DMS79 (cell line): ENCODE data around the gene CST9L.

Experiments used
- DNase-seq: peaks from one replicate; lab custom pipeline; 2025; lab: John Stamatoyannopoulos, UW

CST9L gene

DNA sequence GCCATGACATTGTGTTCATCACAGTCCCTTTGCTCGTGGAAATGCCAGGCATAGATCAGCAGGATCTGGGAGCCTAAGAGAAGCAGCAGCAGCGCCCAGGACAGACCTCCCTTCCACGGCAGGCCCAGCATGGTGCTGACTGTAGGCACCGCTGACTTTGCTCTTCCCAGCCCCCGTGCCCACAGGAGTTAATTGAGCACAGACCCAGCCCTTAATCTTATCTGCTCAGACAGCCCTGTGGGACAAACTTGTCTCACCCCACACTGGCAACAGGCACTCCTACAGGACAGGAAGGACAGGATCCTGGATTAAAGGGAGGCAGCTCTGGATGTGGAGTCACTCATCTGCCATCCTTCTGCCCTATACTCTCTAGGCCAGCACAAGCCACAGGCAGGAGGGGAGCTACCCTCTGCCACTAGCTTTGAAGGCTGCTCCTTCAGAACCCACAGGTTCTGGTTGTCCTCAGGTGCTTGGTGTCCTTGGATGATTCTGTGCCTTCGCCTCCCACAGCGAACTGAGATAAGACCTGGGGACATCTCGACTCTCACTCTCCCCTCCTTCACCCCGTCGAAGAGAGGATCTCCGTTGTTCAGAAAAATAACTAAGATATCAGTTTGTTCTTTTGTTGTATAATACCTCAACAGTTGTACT lies at the start of gene CST9L:
TSS of gene CST9L (minus strand) at position 165 of the 651 bp plus-strand sequence. CDS start at position 131, 34 bp downstream.
- no peak for DNase-seq

DNA sequence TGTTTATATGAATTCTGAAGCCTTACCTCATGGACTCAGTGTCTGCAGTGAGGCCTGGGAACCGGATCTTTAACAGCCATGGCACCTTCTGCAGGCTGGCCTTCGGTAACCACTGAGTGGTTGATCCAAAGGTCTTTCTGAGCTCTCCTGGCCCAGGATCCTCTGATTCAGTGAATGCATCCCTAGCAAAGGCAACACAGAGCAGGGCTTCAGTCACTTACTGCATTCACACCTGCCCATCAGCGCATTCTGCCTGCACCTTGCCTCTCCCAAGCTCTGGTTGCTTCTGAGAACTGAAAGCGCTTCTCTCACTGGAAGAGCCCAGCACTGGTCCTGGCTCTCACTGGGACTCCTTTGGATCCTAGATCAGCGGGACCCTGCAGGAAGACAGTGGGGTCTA lies 45.9 kb upstream of the CST9L start:
- no peak for DNase-seq

GRCh38 chr20:23613676-23614075 lies 45.4 kb upstream of the CST9L start:
- DNase-seq = no peak

DNA sequence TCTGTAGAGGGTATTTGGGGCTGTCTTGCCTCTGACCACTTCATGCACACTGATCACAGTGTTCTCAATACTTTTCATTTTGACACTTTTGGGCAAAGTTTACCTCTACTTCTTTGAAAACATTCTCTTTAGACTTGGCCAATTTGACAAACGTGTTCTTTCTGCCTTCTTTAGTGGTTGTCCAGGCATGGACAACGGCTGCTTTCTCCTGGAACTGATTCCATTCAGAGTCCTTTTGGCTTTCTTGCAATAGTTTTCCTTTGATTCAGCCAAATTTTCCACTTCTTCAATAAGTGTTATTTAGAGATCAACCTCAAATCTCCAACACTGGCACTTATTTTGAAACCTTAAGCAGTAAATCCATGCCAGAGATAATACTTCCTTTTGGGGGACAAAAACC lies 44.1 kb upstream of the CST9L start:
- DNase-seq = no peak

DNA sequence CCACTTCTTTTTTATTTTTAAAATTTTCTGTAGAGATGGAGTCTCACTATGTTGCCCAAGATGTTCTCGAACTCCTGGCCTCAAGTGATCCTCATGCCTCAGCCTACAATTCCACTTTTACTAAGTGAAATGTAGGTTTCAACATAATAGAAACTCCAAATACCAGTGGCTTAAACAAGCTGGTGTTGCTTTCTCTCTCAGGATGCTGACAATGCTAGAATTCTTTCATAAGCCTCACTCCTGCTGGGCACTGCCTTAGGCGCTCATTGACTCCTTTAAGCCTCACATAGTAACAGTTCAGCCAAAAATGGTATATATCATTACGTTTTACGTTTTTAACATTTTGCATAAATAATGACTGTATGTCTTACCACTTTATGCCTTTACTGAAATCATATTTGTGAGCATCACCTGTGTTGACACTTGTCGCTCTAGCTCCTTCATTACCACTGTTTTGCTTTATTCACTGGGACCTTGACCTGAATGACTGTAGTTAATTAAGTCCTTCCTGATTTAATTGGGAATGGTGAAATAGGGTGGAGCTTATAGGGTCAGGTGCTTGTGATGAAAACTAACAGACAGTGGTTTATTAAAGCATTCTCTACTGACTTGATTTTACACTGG lies 41.3 kb upstream of the CST9L start:
- DNase-seq = no peak

GRCh38 chr20:23608251-23608846 lies 40.1 kb upstream of the CST9L start:
- no peak for DNase-seq

DNA sequence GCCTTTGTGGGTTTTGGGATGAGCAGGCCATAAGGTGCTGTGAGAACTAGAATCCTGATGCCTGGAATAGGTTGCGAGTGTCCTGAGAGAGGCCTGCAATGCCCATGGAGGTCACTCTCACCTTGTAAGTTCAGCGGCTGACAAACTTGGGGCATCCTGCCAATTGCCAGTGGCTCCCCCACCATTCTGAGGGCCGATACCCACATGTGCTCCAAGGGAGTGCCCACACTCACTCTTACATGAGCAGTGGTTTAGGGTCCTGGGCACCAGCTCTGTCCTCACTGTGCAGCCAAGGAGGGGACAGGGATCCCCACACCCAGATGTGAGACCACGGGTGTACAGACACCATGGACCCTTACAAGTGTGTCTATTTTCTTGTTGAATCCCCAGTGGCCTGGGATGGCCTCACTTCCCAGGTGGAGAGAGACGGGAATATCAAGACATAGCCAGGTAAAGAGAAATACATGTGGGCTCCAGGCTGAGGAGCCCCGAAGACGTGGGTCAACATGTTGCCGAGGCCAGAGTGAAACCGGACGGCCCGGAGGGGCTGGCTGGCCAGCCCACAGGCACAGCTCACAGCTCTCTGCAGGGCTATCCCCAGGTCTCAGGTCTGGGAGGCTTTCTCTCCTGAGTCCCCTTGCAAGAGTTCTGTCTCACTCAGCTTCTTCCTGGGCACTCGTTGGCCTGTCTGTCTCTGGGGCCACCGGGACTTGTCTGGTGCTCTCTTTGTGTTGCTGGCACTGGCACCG lies 39.4 kb upstream of the CST9L start:
- DNase-seq = no peak

DNA sequence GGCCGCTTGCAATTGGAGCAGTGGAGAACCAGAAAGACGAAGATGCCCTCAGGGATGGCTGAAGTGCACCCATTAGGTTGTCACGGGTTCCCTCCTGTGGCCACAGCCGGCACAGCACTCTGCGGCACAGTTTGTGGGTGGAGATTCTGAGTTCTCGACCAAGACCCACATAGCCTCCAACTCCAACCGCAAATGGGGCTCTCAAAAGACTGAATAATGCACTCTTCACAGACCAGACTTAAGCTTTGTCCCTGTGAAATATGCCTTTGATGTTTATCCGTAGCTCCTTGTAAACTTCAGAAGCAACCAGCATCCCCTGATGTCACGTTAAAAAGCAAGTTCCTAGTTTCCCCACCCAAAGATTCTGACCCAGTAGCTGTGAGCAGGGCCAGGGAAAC lies 38.4 kb upstream of the CST9L start:
- DNase-seq = peak; percentile 24

DNA sequence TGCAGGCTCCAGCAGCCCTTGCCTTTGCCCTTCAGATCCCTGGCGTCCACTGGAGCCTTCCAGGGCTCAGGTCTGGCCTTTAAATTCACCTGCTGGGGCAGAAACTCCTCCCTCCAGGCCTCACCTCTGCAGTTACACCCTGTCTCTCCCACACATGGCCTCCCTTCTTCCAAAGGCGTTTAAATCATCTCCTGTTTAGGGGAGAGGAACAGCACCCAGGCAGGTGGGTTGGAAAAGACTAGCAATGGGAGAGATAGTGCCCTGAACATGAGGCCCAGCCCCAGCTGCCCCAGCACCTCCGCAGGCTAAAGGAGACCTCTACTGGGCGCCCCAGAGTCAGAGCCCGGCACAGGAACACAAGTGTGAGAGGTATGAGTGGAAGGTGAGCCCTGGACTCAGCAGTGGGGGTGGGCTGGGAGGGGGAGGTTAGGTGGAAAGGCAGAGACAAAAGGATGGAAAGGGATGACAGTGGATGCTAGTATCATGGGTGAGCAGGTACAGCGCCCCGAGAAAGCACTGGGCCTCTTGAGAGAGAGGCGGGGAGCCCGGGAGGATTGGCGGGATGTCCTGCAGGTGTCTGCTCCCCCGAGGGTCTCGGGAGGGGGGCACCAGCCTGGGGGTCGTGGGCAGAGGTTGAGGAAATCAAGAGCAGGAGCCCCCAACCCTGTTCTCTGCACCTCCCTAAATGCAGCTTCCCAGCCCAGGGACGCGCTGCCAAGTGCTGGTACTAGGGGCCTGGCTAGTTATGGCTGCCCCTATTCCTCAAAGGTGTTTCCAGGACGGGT lies 37.8 kb upstream of the CST9L start, which contains the start of gene CST9:
TSS of gene CST9 (minus strand) at position 51 of the 785 bp plus-strand sequence. CDS start 53 bp downstream, outside the sequence.
- no peak for DNase-seq

- DNase-seq = no peak
These were observed 36.0 kb upstream of the CST9L start for GRCh38 chr20:23604306-23604705.

DNA sequence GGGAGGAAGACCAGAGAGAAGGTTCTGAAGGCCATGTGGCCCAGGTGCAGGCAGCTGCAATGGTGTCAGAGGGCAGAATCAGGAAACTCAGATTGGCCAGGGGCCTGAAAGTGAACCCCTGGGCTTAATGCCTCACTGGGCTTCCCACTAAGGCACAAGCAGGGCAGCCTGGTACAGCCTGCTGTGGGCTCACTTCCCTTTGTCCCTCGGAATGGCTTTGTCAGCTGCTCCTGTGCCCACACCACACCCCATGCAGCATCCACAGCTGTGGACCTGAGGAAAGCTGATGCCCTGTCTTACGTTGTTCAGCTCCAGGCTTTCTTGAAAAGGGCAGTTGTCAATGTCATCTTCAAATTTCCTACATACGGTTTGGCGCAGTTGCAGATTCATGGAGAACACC lies 35.0 kb upstream of the CST9L start:
- no peak for DNase-seq

- no peak for DNase-seq
These were observed 34.4 kb upstream of the CST9L start for GRCh38 chr20:23602699-23603098.

DNA sequence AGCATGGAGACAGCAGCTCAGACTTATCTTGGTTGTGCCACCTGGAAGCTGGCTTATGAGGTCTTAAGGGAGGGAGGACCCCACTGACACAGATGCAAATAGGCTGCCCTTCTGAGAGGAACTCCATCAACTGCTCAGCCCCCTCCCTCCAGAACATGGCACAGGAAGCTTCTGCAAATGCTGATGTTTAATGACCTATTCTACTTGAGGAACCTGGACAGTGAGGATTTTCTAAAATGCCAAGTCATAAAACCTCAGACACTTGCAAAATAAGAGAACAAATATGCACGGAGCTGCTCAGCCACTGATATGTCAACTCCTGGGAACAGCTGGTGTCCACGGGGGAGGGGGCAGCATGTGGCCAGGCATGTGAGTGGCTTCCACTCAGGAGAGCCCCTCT lies 34.0 kb upstream of the CST9L start:
- no peak for DNase-seq

GRCh38 chr20:23601715-23602114 lies 33.4 kb upstream of the CST9L start:
- DNase-seq = no peak

- DNase-seq = no peak
These were observed 30.2 kb upstream of the CST9L start for GRCh38 chr20:23598481-23598880.

- DNase-seq = no peak
These were observed 28.4 kb upstream of the CST9L start for GRCh38 chr20:23596579-23597250.

GRCh38 chr20:23595941-23596340 lies 27.7 kb upstream of the CST9L start:
- no peak for DNase-seq

GRCh38 chr20:23588434-23589403 lies 20.4 kb upstream of the CST9L start:
- no peak for DNase-seq

DNA sequence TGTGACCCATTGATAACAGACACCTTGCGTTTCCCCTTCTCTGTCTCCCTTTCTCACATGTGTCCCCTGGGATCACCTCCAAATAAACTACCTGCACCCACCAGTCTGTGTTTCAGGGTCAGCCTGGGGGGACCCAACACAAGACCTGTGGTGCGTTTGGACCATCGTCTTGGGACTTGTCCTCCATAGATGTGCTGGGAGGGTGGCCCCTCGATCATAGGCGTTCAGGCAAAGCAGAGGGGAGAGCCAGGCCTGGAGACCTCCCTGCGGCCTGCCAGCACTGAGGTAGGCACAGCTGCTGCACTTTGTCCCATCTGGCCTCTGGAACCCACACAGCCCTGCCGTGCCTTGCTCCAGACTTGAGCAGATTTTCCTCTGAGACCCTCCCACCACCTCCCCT lies 19.3 kb upstream of the CST9L start:
- no peak for DNase-seq
